WTC11 (cell line): ENCODE results near the gene TOM1.

ENCODE experiments used
- ATF2 ChIP-seq: sonication (generic); formaldehyde crosslinking; IDR thresholded peaks from 2 replicates; pipeline ENCODE4 v1.8.1; 2022; ENCODE audit warnings: low read depth, missing genetic modification reagents, borderline replicate concordance
- CTCF ChIP-seq: fragments of 200-600 bp; IDR thresholded peaks from 2 replicates; pipeline ENCODE4 v1.8.0; 2022; ENCODE audit warnings: antibody characterized with exemption
- NFE2L1 ChIP-seq: sonication (generic); formaldehyde crosslinking; IDR thresholded peaks from 2 replicates; pipeline ENCODE4 v1.8.1; 2023; ENCODE audit warnings: missing genetic modification reagents
- ZNF263 ChIP-seq: sonication (generic); formaldehyde crosslinking; IDR thresholded peaks from 2 replicates; pipeline ENCODE4 v1.8.1; 2022; ENCODE audit warnings: low read depth, mild to moderate bottlenecking, moderate library complexity, missing genetic modification reagents
- TF ChIP-seq, protein P1 (sequence below): sonication (generic); formaldehyde crosslinking; IDR thresholded peaks from 2 replicates; pipeline ENCODE4 v1.8.1; 2023; ENCODE audit warnings: mild to moderate bottlenecking, missing genetic modification reagents

GRCh38 chr22:35253946-35254345 is 45.7 kb upstream of the TOM1 start:
- no peak for TF ChIP-seq CTCF
- TF ChIP-seq ZNF263, result no peak
- TF ChIP-seq NFE2L1, result no peak
- TF ChIP-seq, protein P1, sequence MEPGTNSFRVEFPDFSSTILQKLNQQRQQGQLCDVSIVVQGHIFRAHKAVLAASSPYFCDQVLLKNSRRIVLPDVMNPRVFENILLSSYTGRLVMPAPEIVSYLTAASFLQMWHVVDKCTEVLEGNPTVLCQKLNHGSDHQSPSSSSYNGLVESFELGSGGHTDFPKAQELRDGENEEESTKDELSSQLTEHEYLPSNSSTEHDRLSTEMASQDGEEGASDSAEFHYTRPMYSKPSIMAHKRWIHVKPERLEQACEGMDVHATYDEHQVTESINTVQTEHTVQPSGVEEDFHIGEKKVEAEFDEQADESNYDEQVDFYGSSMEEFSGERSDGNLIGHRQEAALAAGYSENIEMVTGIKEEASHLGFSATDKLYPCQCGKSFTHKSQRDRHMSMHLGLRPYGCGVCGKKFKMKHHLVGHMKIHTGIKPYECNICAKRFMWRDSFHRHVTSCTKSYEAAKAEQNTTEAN (CRISPR knock-in tag), result no peak
- no peak for TF ChIP-seq ATF2 (CRISPR knock-in tag)
